GM12878 (cell line): Measurements from ENCODE around the gene LCN12. TPM values are rescaled to one million over a fixed set of nuclear protein-coding genes. Genes with fewer than 3 reads are reported as not detected.

Experiments used
- ATAC-seq: fragments of 200-7000 bp; cut with Tn5 transposase; 3 replicates; pipeline ENCODE4 v1.9.1; 2020; ENCODE audit warnings: mild to moderate bottlenecking, moderate library complexity
- BruUV-seq: library from RNA; stranded (reverse); fragments of 400-500 nt; replicated peaks from 2 replicates; lab custom pipeline; 2021; lab: Mats Ljungman, UMichigan
- CTCF ChIA-PET: fragments of 300-600 bp; sonication (Branson Sonifier 250); formaldehyde crosslinking; extraction: SDS; loops from one replicate; lab custom pipeline; 2021; ENCODE audit warnings: inconsistent platforms; lab: Yijun Ruan, JAX
- POLR2A ChIA-PET: fragments of 350-600 bp; formaldehyde crosslinking; extraction: SDS; loops from one replicate; lab custom pipeline; 2021; ENCODE audit warnings: inconsistent platforms; lab: Charles Lee
- RAD21 ChIA-PET: fragments of 300-600 bp; sonication (Branson Sonifier 250); formaldehyde crosslinking; loops from one replicate; lab custom pipeline; 2023; ENCODE audit warnings: antibody characterized with exemption; ENCODE audit not compliant: unreplicated experiment; lab: Charles Lee
- SMC1A ChIA-PET: fragments of 300-600 bp; sonication (Branson Sonifier 250); formaldehyde crosslinking; loops from one replicate; lab custom pipeline; 2023; ENCODE audit not compliant: unreplicated experiment, uncharacterized antibody; lab: Charles Lee
- DNase-seq: peaks from one replicate; pipeline ENCODE4 v3.0.0-alpha.2; 2011; ENCODE audit warnings: low read depth, low spot score
- FAIRE-seq: peaks from 3 replicates; lab custom pipeline; 2011; peaks lifted over from hg19 to GRCh38; lab: Jason Lieb, UNC
- H2AFZ ChIP-seq: 2 replicates; pipeline ENCODE4 v1.6.0; 2011; ENCODE audit warnings: low read depth, low read length, control low read depth; ENCODE audit not compliant: control insufficient read depth
- H3K27ac ChIP-seq: 2 replicates; pipeline ENCODE4 v1.5.1; 2011; ENCODE audit warnings: control low read depth; ENCODE audit not compliant: control insufficient read depth, insufficient read depth
- H3K27me3 ChIP-seq, 2 experiments: replicated peaks in 1 of 2; 2 replicates each; pipeline versions ENCODE4 v1.6.0 to v1.6.1; 2011; ENCODE audit warnings: low read length in 1 of 2; ENCODE audit not compliant: control insufficient read depth in 2 of 2, insufficient read depth in 2 of 2
- H3K36me3 ChIP-seq, 2 experiments: 2 replicates each; pipeline ENCODE4 v1.5.1; 2011; ENCODE audit warnings: low read length in 1 of 2; ENCODE audit not compliant: control insufficient read depth in 2 of 2, insufficient read depth in 2 of 2
- H3K4me1 ChIP-seq: 2 replicates; pipeline ENCODE4 v1.6.1; 2011; ENCODE audit warnings: mild to moderate bottlenecking, low read length, moderate library complexity, mixed read lengths; ENCODE audit not compliant: control insufficient read depth, insufficient read depth
- H3K4me2 ChIP-seq: 2 replicates; pipeline ENCODE4 v1.6.0; 2011; ENCODE audit warnings: control low read depth; ENCODE audit not compliant: control insufficient read depth, insufficient read depth
- H3K4me3 ChIP-seq: fragments of 200-600 bp; sonication (generic); 2 replicates; pipeline ENCODE4 v1.5.1; 2016
- H3K79me2 ChIP-seq: 2 replicates; pipeline ENCODE4 v1.6.0; 2011; ENCODE audit warnings: low read length; ENCODE audit not compliant: control insufficient read depth, insufficient read depth
- H3K9ac ChIP-seq: 2 replicates; pipeline ENCODE4 v1.8.0; 2011; ENCODE audit warnings: low read length, control low read depth, mixed read lengths; ENCODE audit not compliant: control insufficient read depth, insufficient read depth
- H3K9me3 ChIP-seq: replicated peaks from 3 replicates; pipeline ENCODE4 v1.5.1; 2011; ENCODE audit warnings: mild to moderate bottlenecking, low read length; ENCODE audit not compliant: control insufficient read depth, insufficient read depth
- H4K20me1 ChIP-seq: 2 replicates; pipeline ENCODE4 v1.6.0; 2011; ENCODE audit not compliant: control insufficient read depth, insufficient read depth
- ASH2L ChIP-seq: fragments of 300-600, 200-600 bp; sonication (generic); IDR thresholded peaks from 2 replicates; pipeline ENCODE4 v1.6.1; 2017; ENCODE audit warnings: low read depth, mild to moderate bottlenecking, borderline replicate concordance
- BRCA1 ChIP-seq: IDR thresholded peaks from 2 replicates; pipeline ENCODE4 v1.6.1; 2011; ENCODE audit warnings: low read depth, low read length, improper control_type of control experiment
- EED ChIP-seq: sonication (generic); IDR thresholded peaks from 2 replicates; pipeline ENCODE4 v1.6.1; 2016; ENCODE audit warnings: antibody characterized with exemption, low read depth
- EZH2 ChIP-seq: IDR thresholded peaks from 2 replicates; pipeline ENCODE4 v1.6.1; 2012; ENCODE audit warnings: low read depth, mild to moderate bottlenecking, control low read depth, inconsistent platforms, low read length, borderline replicate concordance; ENCODE audit not compliant: control insufficient read depth
- FOS ChIP-seq: IDR thresholded peaks from 3 replicates; pipeline ENCODE4 v1.6.1; 2011; ENCODE audit warnings: borderline replicate concordance; ENCODE audit not compliant: insufficient read length; ENCODE audit errors: extremely low read depth
- HDAC2 ChIP-seq: fragments of 200-600 bp; sonication (generic); IDR thresholded peaks from 2 replicates; pipeline ENCODE4 v1.6.1; 2017
- KAT2A ChIP-seq: conservative IDR thresholded peaks from 2 replicates; pipeline ENCODE4 v1.6.1; 2011; ENCODE audit warnings: low read depth, low read length; ENCODE audit not compliant: control insufficient read depth
- NFXL1 ChIP-seq: fragments of 450-650 bp; IDR thresholded peaks from 2 replicates; pipeline ENCODE4 v1.6.1; 2017; ENCODE audit warnings: antibody characterized with exemption, mild to moderate bottlenecking, borderline replicate concordance
- NR2C2 ChIP-seq: IDR thresholded peaks from 2 replicates; pipeline ENCODE4 v1.6.1; 2011; ENCODE audit warnings: borderline replicate concordance, low read depth; ENCODE audit not compliant: control insufficient read depth, insufficient read length
- PAX8 ChIP-seq: fragments of 450-650 bp; IDR thresholded peaks from 2 replicates; pipeline ENCODE4 v1.6.1; 2017; ENCODE audit warnings: mild to moderate bottlenecking, moderate library complexity
- PML ChIP-seq: IDR thresholded peaks from 2 replicates; pipeline ENCODE4 v1.6.1; 2012; ENCODE audit warnings: low read length, inconsistent platforms
- SKIL ChIP-seq: fragments of 450-650 bp; IDR thresholded peaks from 2 replicates; pipeline ENCODE4 v1.6.1; 2017; ENCODE audit warnings: mild to moderate bottlenecking, low read depth, inconsistent platforms; ENCODE audit not compliant: poor library complexity, severe bottlenecking
- SMC3 ChIP-seq: IDR thresholded peaks from 2 replicates; pipeline ENCODE4 v1.6.1; 2011; ENCODE audit warnings: low read length, improper control_type of control experiment, borderline replicate concordance
- SUZ12 ChIP-seq: fragments of 200-600 bp; sonication (generic); IDR thresholded peaks from one replicate; pipeline ENCODE4 v1.6.1; 2018; ENCODE audit warnings: antibody characterized with exemption, mild to moderate bottlenecking; ENCODE audit not compliant: unreplicated experiment
- TCF3 ChIP-seq: IDR thresholded peaks from 2 replicates; pipeline ENCODE4 v1.6.1; 2012; ENCODE audit warnings: low read depth, mild to moderate bottlenecking, low read length, borderline replicate concordance; ENCODE audit not compliant: insufficient read depth
- WRNIP1 ChIP-seq: IDR thresholded peaks from 2 replicates; pipeline ENCODE4 v1.6.1; 2011; ENCODE audit warnings: low read depth, low read length, improper control_type of control experiment, borderline replicate concordance
- ZBED1 ChIP-seq: IDR thresholded peaks from 2 replicates; pipeline ENCODE4 v1.6.1; 2016; ENCODE audit warnings: borderline replicate concordance
- ZSCAN29 ChIP-seq: fragments of 450-650 bp; IDR thresholded peaks from 2 replicates; pipeline ENCODE4 v1.6.1; 2017; ENCODE audit warnings: mild to moderate bottlenecking, moderate library complexity
- WGBS: methylation state at CpG from one replicate; pipeline ENCODE4 v1.1.6; 2016; ENCODE audit warnings: low lambda C conversion rate; ENCODE audit not compliant: insufficient replicate concordance, insufficient coverage; ENCODE audit errors: missing lambda C conversion rate; 5-methylcytosine and 5-hydroxymethylcytosine counted together
- in situ Hi-C: fragments of 300-500 bp; cut with MboI; formaldehyde crosslinking; loops from 9 replicates; pipeline ENCODE4 v1.14.3; 2018; ENCODE audit warnings: mixed read lengths
- intact Hi-C: fragments of 100-400 bp; cut with micrococcal nuclease; formaldehyde crosslinking; loops from one replicate; pipeline ENCODE4 v1.14.2; 2022; ENCODE audit not compliant: unreplicated experiment
- polyA plus RNA-seq, 11 experiments: library from polyadenylated mRNA; depleted of rRNA in 4 of 11; unstranded in 6 of 11; stranded (reverse) in 5 of 11; fragments of >200 nt; fragmentation: Nextera tagmentation in 4 of 11; fragmentation: Illumina TruSeq in 1 of 11; extraction: Ambion mirVana in 4 of 11; extraction: Trizol in 1 of 11; gene quantifications; 1 replicate in 1 of 11; 2 replicates in 10 of 11; pipeline versions ENCODE4 v1.2.1 to v1.2.3, GENCODE V29; 2011 to 2016; ENCODE audit warnings: inconsistent platforms in 2 of 11, missing spikeins in 2 of 11, low read depth in 1 of 11
- total RNA-seq, 4 experiments: library from RNA; depleted of rRNA in 3 of 4; stranded (reverse); fragments of >200 nt in 3 of 4; fragmentation: Illumina TruSeq in 1 of 4; extraction: Trizol in 1 of 4; gene quantifications; 2 replicates each; pipeline versions ENCODE4 v1.2.1 to v1.2.3, GENCODE V29; 2013 to 2021

Gene LCN12
- total and polyA plus RNA-seq, 10 of the 15 experiments (the other 5 are each of a cell fraction or from before 2014, with no cell fraction given): 0.06 to 0.64 (median 0.40) TPM; not detected in 3

- TF ChIP-seq ASH2L: no peak
- TF ChIP-seq NR2C2: no peak
- no peak for TF ChIP-seq HDAC2
- TF ChIP-seq TCF3: no peak
- no peak for TF ChIP-seq ZBED1
- no peak for TF ChIP-seq KAT2A
- TF ChIP-seq ZSCAN29: no peak
- TF ChIP-seq BRCA1: no peak
- no peak for TF ChIP-seq FOS
- TF ChIP-seq EED: no peak
- TF ChIP-seq EZH2: no peak
- no peak for TF ChIP-seq PML
- no peak for TF ChIP-seq SMC3
- TF ChIP-seq NFXL1: no peak
- no peak for TF ChIP-seq PAX8
- no peak for TF ChIP-seq SUZ12
- no peak for TF ChIP-seq SKIL
- no peak for TF ChIP-seq WRNIP1
- TF ChIP-seq, all 136 proteins: peak for 0
- Histone ChIP-seq H3K27me3 (no peaks in the 10 kb centered on the region; a peak in 2 of 4 replicates), H3K4me2 (no peak overlapping the region), H2AFZ (no peak overlapping the region), H3K9me3 (no peaks in the 10 kb centered on the region), H3K4me1 (no peaks in the 10 kb centered on the region), H3K36me3 (no peaks in the 10 kb centered on the region), H4K20me1 (no peaks in the 10 kb centered on the region), H3K4me3 (no peak overlapping the region), H3K79me2 (no peaks in the 10 kb centered on the region), H3K9ac (no peak overlapping the region), H3K27ac (no peak overlapping the region)
- ATAC-seq (no peak), FAIRE-seq (no peak), DNase-seq (no peak)
- ChIA-PET POLR2A (no interaction called here), RAD21 (interaction anchor here (0.8 kb wide), 1 partner anchor 61 kb away, joined by 3 read pairs; no protein-coding TSS in a partner anchor), CTCF (interaction anchor here (2.9 kb wide), 1 partner anchor 61 kb away, joined by 11 read pairs; no protein-coding TSS in a partner anchor), SMC1A (no interaction called here)
- 27% methylated on average over 28 of the region's 29 CpGs for WGBS
- BruUV-seq: no TSS peak
- in situ Hi-C loops: no loop called here
- intact Hi-C loops: no loop called here
Observed at GRCh38 chr9:136973618-136974617, 21.8 kb downstream of the LCN12 start.
